Heart left ventricle (tissue), 16 donors: Measurements from ENCODE around the gene HLA-DMB. TPM values are rescaled to one million over a fixed set of nuclear protein-coding genes. Genes with fewer than 3 reads are reported as not detected.

Source experiments
- ATAC-seq, 4 donors: fragments of 200-7000 bp; cut with Tn5 transposase; one replicate each; pipeline ENCODE4 v1.9.1; 2020 to 2022; ENCODE audit warnings: moderate library complexity in 4 of 4, mild to moderate bottlenecking in 3 of 4, moderate number of reproducible peaks in 1 of 4
- DNase-seq, 5 donors: peaks; one replicate each; pipeline ENCODE4 v3.0.0-alpha.2; 2020
- H3K27ac ChIP-seq, 12 donors: fragments of 200-600 bp; sonication (generic) in 4 of 12; one replicate each; pipeline versions ENCODE4 v1.5.0 to v1.8.0; 2016 to 2022; ENCODE audit warnings: mild to moderate bottlenecking in 2 of 12
- H3K27me3 ChIP-seq, 9 donors: fragments of 200-600 bp; sonication (generic) in 2 of 9; one replicate each; pipeline versions ENCODE4 v1.5.1 to v1.8.0; 2016 to 2022; ENCODE audit warnings: mild to moderate bottlenecking in 3 of 9
- H3K36me3 ChIP-seq, 9 donors: fragments of 200-600 bp; sonication (generic) in 2 of 9; one replicate each; pipeline versions ENCODE4 v1.5.0 to v1.8.0; 2018 to 2022; ENCODE audit warnings: mild to moderate bottlenecking in 2 of 9
- H3K4me1 ChIP-seq, 12 donors: fragments of 200-600 bp; sonication (generic) in 4 of 12; one replicate each; pipeline versions ENCODE4 v1.5.0 to v1.8.0; 2016 to 2022; ENCODE audit warnings: mild to moderate bottlenecking in 3 of 12
- H3K4me3 ChIP-seq, 12 donors: fragments of 200-600 bp; sonication (generic) in 4 of 12; one replicate each; pipeline versions ENCODE4 v1.5.0 to v1.8.0; 2017 to 2022; ENCODE audit warnings: mild to moderate bottlenecking in 9 of 12, moderate library complexity in 4 of 12
- H3K9me3 ChIP-seq, 12 donors: fragments of 200-600 bp; sonication (generic) in 4 of 12; one replicate each; pipeline versions ENCODE4 v1.5.0 to v1.8.0; 2016 to 2022; ENCODE audit warnings: mild to moderate bottlenecking in 1 of 12
- POLR2A ChIP-seq, 2 donors: fragments of 450-650 bp; IDR thresholded peaks; one replicate each; pipeline ENCODE4 v1.6.1; 2017; ENCODE audit warnings: antibody characterized with exemption in 2 of 2, mild to moderate bottlenecking in 2 of 2, moderate library complexity in 2 of 2
- WGBS, 4 donors: extraction: QIAGEN DNeasy Blood & Tissue Kit in 2 of 4; methylation state at CpG; one replicate each; pipeline versions ENCODE4 v1.1.5 to v1.1.7; 2013 to 2018; 5-methylcytosine and 5-hydroxymethylcytosine counted together
- intact Hi-C, 10 donors: fragments of 100-400 bp; cut with DNase I; formaldehyde crosslinking; loops; one replicate each; pipeline versions ENCODE4 v1.11.1 to v1.14.2; 2022
- polyA plus RNA-seq, 2 donors: library from polyadenylated mRNA; stranded (reverse); fragments of 200-250 nt; gene quantifications; one replicate each; pipeline ENCODE4 v1.2.3, GENCODE V29; 2013
- total RNA-seq, 9 donors: library from RNA; depleted of rRNA in 2 of 9; stranded (reverse); fragments of >200 nt in 2 of 9; fragmentation: NEBNext Ultra II Directional in 3 of 9; extraction: Animal tissue kit (Norgen Biotek cat#: 25700) in 3 of 9; gene quantifications; one replicate each; pipeline versions ENCODE4 v1.1.0 to v1.2.4, GENCODE V29; 2016 to 2023
- TF ChIP-seq, protein P1 (sequence below), 12 donors: fragments of 200-600 bp; sonication (generic) in 4 of 12; IDR thresholded peaks; one replicate each; pipeline versions ENCODE4 v1.5.0 to v1.8.0; 2018 to 2022; ENCODE audit warnings: antibody characterized with exemption in 12 of 12, mild to moderate bottlenecking in 5 of 12
- donor health status: ischemic (EF 13 %, LVEDD 7.1; RV severe dilation, severe dysfunction).
- donor health status: healthy with polysubstance abuse.
- donor health status: DM: no; HTN: yes; CAD: no.
- donor health status: DM: no; HTN: no; CAD: no.
- donor health status: ischemic (EF 25% LVEDD 6.9; RV normal size, moderate dysfunction).
- donor health status: ischemic (EF 25% LVEDD 5.7; RV mildly dilated, moderate dysfunction).
- donor health status: healthy.
- donor health status: DM: yes; HTN: yes; CAD: no.
- donor health status: ischemic (EF 35%, LVEDD 5.7; RV mildly dilated, moderate dysfunction).
- donor health status: nonischemic (EF 11% LVEDD 7.7; RV severe dilation, severe dysfunction).
- donor health status: DM: yes; HTN: yes; CAD: no.
- donor health status: PGD.
- donor health status: ischemic (EF 29% LVEDD 5.4; RV normal size, mild dysfunction).
- donor health status: nonischemic (EF 23%, LVEDD 6.1; RV moderate dilation, normal function).

HLA-DMB gene
- total and polyA plus RNA-seq, 11 donors, result 2.7 to 127 (median 6.7) TPM

- Histone ChIP-seq H3K9me3 (no peaks in the 10 kb centered on the region), H3K36me3 (peaks cover 17 to 99% (median 89%) of the 10 kb centered on the region in 9 donors), H3K27ac (no peak overlapping the region), H3K4me1 (peaks cover 0 to 63% (median 36%) of the 10 kb centered on the region in 12 donors), H3K4me3 (no peak overlapping the region), H3K27me3 (no peaks in the 10 kb centered on the region)
- intact Hi-C loops, result loop anchor here in 1 of 10 donors (10.0 kb wide), 1 partner anchor 783 kb away; the partner anchor contains the start of genes GPSM3 and PBX2
- no peak for ATAC-seq
- DNase-seq, result no peak
- TF ChIP-seq POLR2A (IDR thresholded peaks at IDR 0.05), result no peak
- TF ChIP-seq, protein P1, sequence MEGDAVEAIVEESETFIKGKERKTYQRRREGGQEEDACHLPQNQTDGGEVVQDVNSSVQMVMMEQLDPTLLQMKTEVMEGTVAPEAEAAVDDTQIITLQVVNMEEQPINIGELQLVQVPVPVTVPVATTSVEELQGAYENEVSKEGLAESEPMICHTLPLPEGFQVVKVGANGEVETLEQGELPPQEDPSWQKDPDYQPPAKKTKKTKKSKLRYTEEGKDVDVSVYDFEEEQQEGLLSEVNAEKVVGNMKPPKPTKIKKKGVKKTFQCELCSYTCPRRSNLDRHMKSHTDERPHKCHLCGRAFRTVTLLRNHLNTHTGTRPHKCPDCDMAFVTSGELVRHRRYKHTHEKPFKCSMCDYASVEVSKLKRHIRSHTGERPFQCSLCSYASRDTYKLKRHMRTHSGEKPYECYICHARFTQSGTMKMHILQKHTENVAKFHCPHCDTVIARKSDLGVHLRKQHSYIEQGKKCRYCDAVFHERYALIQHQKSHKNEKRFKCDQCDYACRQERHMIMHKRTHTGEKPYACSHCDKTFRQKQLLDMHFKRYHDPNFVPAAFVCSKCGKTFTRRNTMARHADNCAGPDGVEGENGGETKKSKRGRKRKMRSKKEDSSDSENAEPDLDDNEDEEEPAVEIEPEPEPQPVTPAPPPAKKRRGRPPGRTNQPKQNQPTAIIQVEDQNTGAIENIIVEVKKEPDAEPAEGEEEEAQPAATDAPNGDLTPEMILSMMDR (IDR thresholded peaks at IDR 0.05), result no peak
- 56 to 72% (median 65%) methylated on average over 10 of the region's 10 CpGs for WGBS, 4 donors
Observed at GRCh38 chr6:32977272-32977952, 36.6 kb upstream of the HLA-DMB start.

GRCh38 chr6:32976334-32977069, 35.7 kb upstream of the HLA-DMB start:
- no peak overlapping the region for H3K27ac ChIP-seq
- intact Hi-C loops, result loop anchor here in 1 of 10 donors (10.0 kb wide), 1 partner anchor 782 kb away; the partner anchor contains the start of genes GPSM3 and PBX2
- peak overlapping the region in 3 of 12 donors; percentile 10 to 100 (median 97) for H3K4me3 ChIP-seq
- 68 to 82% (median 73%) methylated on average over 7 of the region's 7 CpGs for WGBS, 4 donors
- H3K36me3 ChIP-seq, result peaks cover 19 to 94% (median 81%) of the 10 kb centered on the region in 9 donors
- H3K9me3 ChIP-seq, result no peaks in the 10 kb centered on the region
- no peak for ATAC-seq
- DNase-seq, result no peak
- TF ChIP-seq POLR2A (IDR thresholded peaks at IDR 0.05), result no peak
- TF ChIP-seq, protein P1 (IDR thresholded peaks at IDR 0.05), result no peak
- peaks cover 0 to 63% (median 36%) of the 10 kb centered on the region in 12 donors for H3K4me1 ChIP-seq
- no peaks in the 10 kb centered on the region for H3K27me3 ChIP-seq

GRCh38 chr6:32975886-32976285, 35.1 kb upstream of the HLA-DMB start:
- no peak for DNase-seq
- intact Hi-C loops, result loop anchor here in 1 of 10 donors (10.0 kb wide), 1 partner anchor 781 kb away; the partner anchor contains the start of genes GPSM3 and PBX2
- Histone ChIP-seq H3K4me3 (peak overlapping the region in 3 of 12 donors; percentile 77 to 100 (median 97)), H3K9me3 (no peaks in the 10 kb centered on the region), H3K4me1 (peaks cover 0 to 63% (median 35%) of the 10 kb centered on the region in 12 donors), H3K27me3 (no peaks in the 10 kb centered on the region), H3K36me3 (peaks cover 19 to 88% (median 75%) of the 10 kb centered on the region in 9 donors), H3K27ac (no peak overlapping the region)
- no peak for ATAC-seq
- 47 to 59% (median 49%) methylated on average over 2 of the region's 2 CpGs for WGBS, 4 donors
- TF ChIP-seq, protein P1 (IDR thresholded peaks at IDR 0.05), result no peak
- no peak for TF ChIP-seq POLR2A (IDR thresholded peaks at IDR 0.05)
